22Rv1 (cell line): Measurements from ENCODE around the gene BPIFA2.

Experiments
- H3K27ac ChIP-seq: fragments of 450-650 bp; 2 replicates; pipeline ENCODE4 v1.5.1; 2017
- ZFX ChIP-seq: fragments of 450-650 bp; IDR thresholded peaks from 2 replicates; pipeline ENCODE4 v1.6.1; 2017; ENCODE audit warnings: antibody characterized with exemption, borderline replicate concordance
- TF ChIP-seq, protein P1 (sequence below): fragments of 450-650 bp; IDR thresholded peaks from 2 replicates; pipeline ENCODE4 v1.5.1; 2017; ENCODE audit warnings: mild to moderate bottlenecking

The BPIFA2 gene

DNA sequence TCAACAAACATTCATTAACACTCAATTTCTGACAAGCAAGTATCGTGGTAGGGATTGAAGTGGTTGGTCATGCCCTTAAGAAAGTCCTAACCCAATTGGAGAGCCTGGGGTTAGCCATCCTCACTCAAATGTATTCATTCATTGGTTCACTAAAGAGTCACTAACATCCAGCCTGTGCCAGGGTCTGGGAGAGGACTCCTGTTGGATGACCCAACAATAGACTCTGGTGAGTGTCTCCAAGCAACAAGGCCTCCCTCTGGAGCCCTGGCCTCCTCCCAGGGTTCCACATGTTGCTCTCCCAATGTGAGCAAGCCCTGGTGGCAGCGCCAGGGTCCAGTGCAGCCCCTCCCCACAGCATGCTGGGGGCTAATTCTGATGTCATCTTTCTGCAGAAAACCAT lies 49.1 kb downstream of the BPIFA2 start, which contains the start of gene BPIFA3:
TSS of gene BPIFA3 (plus strand) at position 301 of the 400 bp plus-strand sequence. CDS start 185 bp downstream, outside the sequence.
- no peak within 1 kb of the TSS for H3K27ac ChIP-seq
- TF ChIP-seq, protein P1, sequence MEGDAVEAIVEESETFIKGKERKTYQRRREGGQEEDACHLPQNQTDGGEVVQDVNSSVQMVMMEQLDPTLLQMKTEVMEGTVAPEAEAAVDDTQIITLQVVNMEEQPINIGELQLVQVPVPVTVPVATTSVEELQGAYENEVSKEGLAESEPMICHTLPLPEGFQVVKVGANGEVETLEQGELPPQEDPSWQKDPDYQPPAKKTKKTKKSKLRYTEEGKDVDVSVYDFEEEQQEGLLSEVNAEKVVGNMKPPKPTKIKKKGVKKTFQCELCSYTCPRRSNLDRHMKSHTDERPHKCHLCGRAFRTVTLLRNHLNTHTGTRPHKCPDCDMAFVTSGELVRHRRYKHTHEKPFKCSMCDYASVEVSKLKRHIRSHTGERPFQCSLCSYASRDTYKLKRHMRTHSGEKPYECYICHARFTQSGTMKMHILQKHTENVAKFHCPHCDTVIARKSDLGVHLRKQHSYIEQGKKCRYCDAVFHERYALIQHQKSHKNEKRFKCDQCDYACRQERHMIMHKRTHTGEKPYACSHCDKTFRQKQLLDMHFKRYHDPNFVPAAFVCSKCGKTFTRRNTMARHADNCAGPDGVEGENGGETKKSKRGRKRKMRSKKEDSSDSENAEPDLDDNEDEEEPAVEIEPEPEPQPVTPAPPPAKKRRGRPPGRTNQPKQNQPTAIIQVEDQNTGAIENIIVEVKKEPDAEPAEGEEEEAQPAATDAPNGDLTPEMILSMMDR: no peak
- TF ChIP-seq ZFX: no peak

DNA sequence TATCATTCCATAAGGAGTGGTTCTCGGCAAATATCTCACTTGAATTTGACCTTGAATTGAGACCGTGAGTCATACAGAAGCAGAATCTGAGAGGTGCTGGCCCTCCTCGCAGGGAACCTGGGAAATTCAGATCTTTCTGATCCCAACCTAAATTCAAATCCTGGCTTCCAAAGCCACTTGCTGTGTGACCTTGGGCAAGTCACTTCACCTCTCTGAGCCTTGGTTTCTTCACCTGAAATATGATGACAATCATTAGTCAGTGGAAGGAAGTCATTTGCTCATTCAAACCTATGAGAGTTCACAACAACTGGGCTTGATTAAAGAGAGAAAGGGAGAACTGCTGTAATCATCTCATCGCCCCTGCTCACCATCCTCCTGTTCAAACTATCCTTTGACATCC lies 56.4 kb downstream of the BPIFA2 start:
- TF ChIP-seq ZFX: no peak
- TF ChIP-seq, protein P1: no peak
- no peak overlapping the region for H3K27ac ChIP-seq

DNA sequence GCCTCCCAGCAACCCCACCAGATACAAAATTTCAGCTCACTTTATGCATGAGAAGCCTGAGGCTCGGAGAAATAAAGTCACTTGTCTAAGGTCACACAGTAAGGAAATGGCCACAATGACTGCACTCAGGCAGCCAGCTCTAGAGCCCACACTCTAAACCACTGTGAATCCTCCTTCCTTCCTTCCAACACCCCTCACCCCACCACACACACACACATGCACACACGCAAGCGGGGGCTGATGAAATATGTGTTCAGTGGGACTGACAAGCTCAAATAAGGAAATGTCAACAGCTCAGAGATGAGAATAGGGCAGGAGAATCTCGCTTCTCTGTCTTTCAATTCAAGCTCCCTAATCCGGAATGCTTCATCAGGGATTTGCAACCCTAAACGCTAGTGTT lies 61.9 kb downstream of the BPIFA2 start:
- TF ChIP-seq, protein P1: no peak
- no peak for TF ChIP-seq ZFX
- H3K27ac ChIP-seq: no peak overlapping the region
